ENCODE data around the gene RAB3IL1.

- TF ChIP-seq FOXA1 (IDR thresholded peaks at IDR 0.05; ENCODE audit: borderline replicate concordance) (no peak), NR3C1 (CRISPR knock-in tag; IDR thresholded peaks at IDR 0.05) (no peak), EP300 (IDR thresholded peaks at IDR 0.05; ENCODE audit: low read length) (no peak)
These were observed 34.2 kb upstream of the RAB3IL1 start for GRCh38 chr11:61951484-61952135.

All from K562 (cell line).